Measurements from ENCODE around the gene PADI3.

The PADI3 gene

GRCh38 chr1:17289721-17290120 lies 40.8 kb downstream of the PADI3 start:
- Mint-ChIP-seq H3K9me3 (no peaks in the 10 kb centered on the region), H3K36me3 (no peaks in the 10 kb centered on the region), H3K4me1 (no peaks in the 10 kb centered on the region), H3K4me3 (no peak overlapping the region), H3K27ac (no peak overlapping the region), H3K27me3 (peaks cover 7% of the 10 kb centered on the region)

DNA sequence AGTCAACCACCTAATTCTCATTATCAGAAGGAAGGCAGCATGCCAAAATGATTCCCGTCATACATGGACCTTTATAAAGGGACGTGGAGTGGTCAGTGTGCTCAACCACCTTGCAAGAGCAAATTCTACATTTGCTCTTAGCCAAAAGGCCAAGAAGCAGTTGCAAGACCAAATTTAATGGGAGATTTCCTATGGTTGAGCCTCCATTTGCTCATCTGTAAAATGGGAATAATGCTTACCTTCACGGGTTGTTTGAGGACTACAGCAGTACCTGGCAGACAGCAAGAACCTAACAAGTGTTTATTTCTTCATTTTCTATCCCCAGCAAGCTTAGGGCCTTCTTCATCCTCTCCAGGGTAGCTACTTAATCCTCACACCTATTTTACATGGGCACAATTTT lies 41.7 kb downstream of the PADI3 start:
- Mint-ChIP-seq H3K36me3 (no peaks in the 10 kb centered on the region), H3K9me3 (no peaks in the 10 kb centered on the region), H3K27me3 (peaks cover 7% of the 10 kb centered on the region), H3K4me3 (no peak overlapping the region), H3K4me1 (no peaks in the 10 kb centered on the region), H3K27ac (no peak overlapping the region)

DNA sequence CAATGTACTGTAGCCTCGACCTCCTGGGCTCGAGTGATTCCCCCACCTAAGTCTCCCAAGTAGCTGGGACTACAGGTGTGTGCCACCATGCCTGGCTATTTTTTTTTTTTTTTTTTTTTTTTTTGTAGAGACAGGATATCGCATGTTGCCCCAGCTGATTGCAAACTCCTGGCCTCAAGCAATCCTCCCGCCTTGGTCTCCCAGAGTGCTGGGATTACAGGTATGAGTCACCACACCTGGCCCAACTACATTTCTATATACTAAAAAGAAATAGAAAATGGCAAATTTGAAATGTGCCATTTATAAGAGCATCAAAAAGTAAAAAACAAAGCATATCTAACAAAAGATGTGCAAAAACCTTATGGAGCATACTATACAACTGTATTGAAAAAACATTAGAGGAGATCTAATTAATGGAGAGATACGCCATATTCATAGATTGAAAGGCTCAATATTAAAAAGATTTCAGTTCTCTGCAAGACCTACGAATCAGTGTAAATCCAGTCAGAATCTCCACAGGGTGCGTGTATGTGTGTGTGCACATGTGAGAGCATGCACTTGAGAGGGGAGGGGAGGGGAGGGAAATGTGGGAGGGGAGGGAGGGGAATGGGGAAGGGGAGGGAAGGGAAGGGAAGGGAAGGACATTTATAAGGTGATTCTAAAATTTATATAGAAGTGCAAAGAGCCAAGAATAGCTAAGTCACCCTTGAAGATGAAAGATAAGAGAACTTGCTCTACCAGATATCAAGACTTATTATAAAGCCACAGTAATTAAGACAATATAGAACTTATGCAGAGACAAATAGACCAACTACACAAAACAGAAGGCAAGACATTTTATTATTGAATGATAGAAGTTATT lies 43.6 kb downstream of the PADI3 start:
- Mint-ChIP-seq H3K4me3 (no peak overlapping the region), H3K9me3 (no peaks in the 10 kb centered on the region), H3K4me1 (no peaks in the 10 kb centered on the region), H3K36me3 (no peaks in the 10 kb centered on the region), H3K27me3 (peaks cover 7% of the 10 kb centered on the region), H3K27ac (no peak overlapping the region)

DNA sequence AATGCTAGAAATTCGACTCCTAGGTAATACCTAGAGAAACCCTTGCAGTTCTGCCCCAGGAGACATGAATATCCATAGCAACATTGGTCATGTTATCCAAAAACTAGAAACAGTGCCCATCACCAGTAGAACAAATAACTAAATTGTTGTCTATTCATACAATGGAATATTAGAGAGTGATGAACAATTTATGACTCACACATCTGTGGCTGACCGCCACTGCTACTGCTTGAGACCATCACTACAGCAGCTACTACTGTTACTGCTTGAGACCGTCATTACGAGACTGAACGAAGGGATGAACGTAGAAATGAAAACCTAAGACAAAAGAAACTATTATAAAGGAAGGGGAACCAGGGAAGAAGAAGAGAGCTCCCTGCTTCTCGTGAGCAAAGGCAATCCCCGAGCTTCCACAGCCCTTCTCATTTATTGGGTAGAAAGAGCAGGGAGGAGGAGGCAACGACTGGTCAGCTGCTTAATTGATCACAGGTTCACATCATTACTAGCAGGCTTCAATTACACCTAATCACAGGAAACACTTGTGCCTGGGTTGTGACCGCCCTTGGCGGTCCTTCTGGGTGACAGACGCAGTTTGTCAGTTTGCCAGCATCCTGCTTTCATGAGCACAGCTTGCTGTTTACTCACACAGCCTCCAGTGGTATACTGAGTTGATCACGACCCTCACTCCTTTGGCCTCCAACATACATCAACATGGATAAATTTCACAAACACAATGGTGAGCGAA lies 45.0 kb downstream of the PADI3 start:
- Mint-ChIP-seq H3K36me3 (no peaks in the 10 kb centered on the region), H3K9me3 (no peaks in the 10 kb centered on the region), H3K27me3 (peaks cover 9% of the 10 kb centered on the region), H3K4me1 (no peaks in the 10 kb centered on the region), H3K27ac (no peak overlapping the region), H3K4me3 (no peak overlapping the region)

- H3K36me3 Mint-ChIP-seq: no peaks in the 10 kb centered on the region
- H3K4me1 Mint-ChIP-seq: no peaks in the 10 kb centered on the region
These were observed 46.4 kb downstream of the PADI3 start for GRCh38 chr1:17295292-17295691.

GRCh38 chr1:17296086-17296485 lies 47.2 kb downstream of the PADI3 start:
- Mint-ChIP-seq H3K27me3 (peaks cover 8% of the 10 kb centered on the region), H3K4me3 (no peak overlapping the region), H3K9me3 (no peaks in the 10 kb centered on the region), H3K4me1 (no peaks in the 10 kb centered on the region), H3K27ac (no peak overlapping the region), H3K36me3 (no peaks in the 10 kb centered on the region)

More at GRCh38 chr1:17295292-17295691, 46.4 kb downstream of the PADI3 start:
- Mint-ChIP-seq H3K4me3 (no peak overlapping the region), H3K27me3 (peaks cover 10% of the 10 kb centered on the region), H3K9me3 (no peaks in the 10 kb centered on the region), H3K27ac (no peak overlapping the region)

DNA sequence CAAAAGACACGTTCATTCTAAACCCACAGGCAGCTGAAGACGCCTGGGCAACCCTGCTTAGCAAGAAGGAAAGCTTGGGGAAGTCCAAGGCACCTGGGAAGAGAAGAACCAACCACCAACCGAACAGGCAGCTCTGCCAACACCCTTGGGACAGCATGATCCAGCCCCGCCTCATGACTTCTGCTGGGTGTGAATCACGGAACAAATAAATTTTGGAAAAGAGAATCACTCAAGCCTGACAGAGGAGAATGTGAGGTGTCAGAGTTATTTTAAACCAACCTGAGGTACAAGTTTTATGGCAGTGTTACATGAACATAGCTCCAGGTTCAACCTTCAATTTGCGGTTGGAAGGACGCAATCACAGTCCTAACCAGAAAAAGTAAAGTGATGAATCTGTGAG lies 49.1 kb downstream of the PADI3 start:
- H3K36me3 Mint-ChIP-seq: peaks cover 3% of the 10 kb centered on the region
- H3K4me1 Mint-ChIP-seq: no peaks in the 10 kb centered on the region
- no peak overlapping the region for H3K27ac Mint-ChIP-seq
- H3K9me3 Mint-ChIP-seq: peaks cover 8% of the 10 kb centered on the region
- peaks cover 9% of the 10 kb centered on the region for H3K27me3 Mint-ChIP-seq
- no peak overlapping the region for H3K4me3 Mint-ChIP-seq

GRCh38 chr1:17301767-17302166 lies 52.9 kb downstream of the PADI3 start:
- no peak overlapping the region for H3K27ac Mint-ChIP-seq
- peaks cover 3% of the 10 kb centered on the region for H3K36me3 Mint-ChIP-seq
- H3K4me3 Mint-ChIP-seq: no peak overlapping the region
- H3K27me3 Mint-ChIP-seq: peaks cover 5% of the 10 kb centered on the region
- peaks cover 9% of the 10 kb centered on the region for H3K9me3 Mint-ChIP-seq
- H3K4me1 Mint-ChIP-seq: no peaks in the 10 kb centered on the region

DNA sequence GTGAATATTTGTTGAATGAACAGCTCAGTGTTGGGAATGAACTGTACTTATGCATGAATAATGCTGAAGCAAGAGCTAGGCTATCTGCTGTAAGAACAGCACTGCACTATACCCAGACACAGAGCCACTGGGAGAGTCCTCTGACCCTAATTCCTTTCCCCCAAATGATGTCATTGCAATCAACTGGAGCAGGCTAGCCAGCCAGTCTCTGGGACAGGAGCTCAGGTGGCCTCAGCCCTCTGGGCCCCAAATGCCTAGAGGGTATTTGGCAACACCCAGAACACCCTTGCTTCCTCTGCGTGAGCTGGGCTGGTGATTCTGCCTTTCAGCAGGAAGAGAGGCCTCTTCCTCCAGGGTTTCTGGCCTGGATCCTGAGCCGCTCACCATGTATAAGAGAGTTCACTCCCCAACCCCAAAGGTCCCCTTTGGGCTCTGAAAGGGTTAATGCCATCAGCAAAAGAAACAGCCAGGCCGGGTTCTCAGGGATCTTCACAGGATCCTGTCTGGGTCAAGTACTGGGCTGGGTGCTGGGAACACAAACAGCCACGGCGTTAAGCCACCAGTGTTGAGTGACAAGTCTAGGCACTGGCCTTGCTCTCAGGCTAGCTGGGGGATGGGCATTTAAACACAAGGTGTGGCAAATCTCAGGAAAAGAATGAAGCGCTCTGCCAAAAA lies 55.4 kb downstream of the PADI3 start:
- H3K27me3 Mint-ChIP-seq: peaks cover 2% of the 10 kb centered on the region
- no peaks in the 10 kb centered on the region for H3K4me1 Mint-ChIP-seq
- H3K9me3 Mint-ChIP-seq: peaks cover 9% of the 10 kb centered on the region
- H3K27ac Mint-ChIP-seq: no peak overlapping the region
- peaks cover 3% of the 10 kb centered on the region for H3K36me3 Mint-ChIP-seq
- no peak overlapping the region for H3K4me3 Mint-ChIP-seq

DNA sequence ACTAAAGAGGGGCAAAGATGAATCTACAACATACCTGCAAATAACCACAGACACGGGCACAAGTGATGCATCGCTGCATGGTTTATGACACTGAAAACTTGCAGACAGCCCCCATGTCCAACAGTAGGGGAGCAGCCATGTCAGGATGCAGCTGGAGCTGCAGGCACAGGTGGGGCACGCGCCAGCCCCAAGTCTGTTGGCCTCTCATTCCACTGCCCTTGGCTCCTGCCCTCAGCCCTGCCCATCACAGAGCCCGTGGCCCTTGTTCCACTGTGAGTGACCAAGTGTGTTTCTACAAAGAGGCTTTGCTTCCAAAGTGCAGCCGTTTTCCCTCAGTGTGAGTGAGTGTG lies 55.9 kb downstream of the PADI3 start:
- Mint-ChIP-seq H3K27ac (no peak overlapping the region), H3K4me3 (no peak overlapping the region), H3K4me1 (no peaks in the 10 kb centered on the region), H3K9me3 (peaks cover 9% of the 10 kb centered on the region), H3K27me3 (peaks cover 5% of the 10 kb centered on the region), H3K36me3 (peaks cover 3% of the 10 kb centered on the region)

GRCh38 chr1:17305576-17306095 lies 56.7 kb downstream of the PADI3 start:
- H3K27me3 Mint-ChIP-seq: peaks cover 9% of the 10 kb centered on the region
- H3K4me3 Mint-ChIP-seq: no peak overlapping the region
- no peaks in the 10 kb centered on the region for H3K4me1 Mint-ChIP-seq
- peaks cover 3% of the 10 kb centered on the region for H3K36me3 Mint-ChIP-seq
- no peak overlapping the region for H3K27ac Mint-ChIP-seq
- H3K9me3 Mint-ChIP-seq: peaks cover 9% of the 10 kb centered on the region

- Mint-ChIP-seq H3K27ac (no peak overlapping the region), H3K27me3 (peaks cover 9% of the 10 kb centered on the region), H3K4me1 (no peaks in the 10 kb centered on the region), H3K36me3 (peaks cover 3% of the 10 kb centered on the region), H3K4me3 (no peak overlapping the region), H3K9me3 (peaks cover 9% of the 10 kb centered on the region)
These were observed 57.5 kb downstream of the PADI3 start for GRCh38 chr1:17306407-17306806.

GRCh38 chr1:17306921-17307320 lies 58.0 kb downstream of the PADI3 start:
- peaks cover 2% of the 10 kb centered on the region for H3K4me1 Mint-ChIP-seq
- H3K4me3 Mint-ChIP-seq: no peak overlapping the region
- peaks cover 9% of the 10 kb centered on the region for H3K27me3 Mint-ChIP-seq
- H3K27ac Mint-ChIP-seq: no peak overlapping the region
- peaks cover 8% of the 10 kb centered on the region for H3K9me3 Mint-ChIP-seq
- H3K36me3 Mint-ChIP-seq: peaks cover 3% of the 10 kb centered on the region

DNA sequence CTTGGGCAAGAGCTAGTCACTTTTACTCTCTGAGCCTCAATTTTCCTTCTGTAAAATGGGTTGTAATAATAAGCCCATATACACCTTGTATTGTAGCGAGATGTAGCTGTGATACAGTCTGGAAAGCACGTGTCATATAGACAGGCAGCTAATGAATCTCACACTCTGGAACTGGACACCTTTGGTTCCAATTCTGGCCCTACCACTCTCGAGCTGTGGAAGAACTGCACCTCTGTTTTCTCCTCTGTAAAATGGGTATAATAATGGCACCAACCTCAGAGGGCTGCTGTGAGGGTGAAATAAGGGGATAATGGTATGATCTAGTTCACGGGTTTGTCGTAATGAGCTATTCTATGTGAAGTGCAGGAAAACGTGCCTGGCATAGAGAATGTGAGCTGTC lies 58.4 kb downstream of the PADI3 start:
- Mint-ChIP-seq H3K9me3 (peaks cover 5% of the 10 kb centered on the region), H3K4me3 (no peak overlapping the region), H3K27ac (no peak overlapping the region), H3K36me3 (peaks cover 1% of the 10 kb centered on the region), H3K4me1 (peaks cover 6% of the 10 kb centered on the region), H3K27me3 (peaks cover 9% of the 10 kb centered on the region)

DNA sequence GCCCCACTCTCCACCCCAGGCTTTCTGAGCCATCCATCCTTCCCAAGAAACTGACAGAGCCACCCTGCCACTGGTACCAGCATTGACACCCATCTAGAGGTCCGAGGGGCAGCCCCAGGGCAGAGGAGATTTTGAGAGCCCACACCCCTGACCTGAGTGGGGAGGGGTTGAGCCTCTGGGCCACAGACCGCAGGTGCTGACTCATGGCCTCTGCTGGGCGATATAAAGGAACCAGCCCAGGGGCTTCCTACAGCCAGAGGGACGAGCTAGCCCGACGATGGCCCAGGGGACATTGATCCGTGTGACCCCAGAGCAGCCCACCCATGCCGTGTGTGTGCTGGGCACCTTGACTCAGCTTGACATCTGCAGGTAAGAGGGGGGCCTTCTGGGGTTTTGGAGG lies 59.0 kb downstream of the PADI3 start, which contains the start of gene PADI4:
PADI4 (plus strand) TSS at position 252 of the 400 bp plus-strand sequence; CDS start at position 278, 26 bp downstream.
- Mint-ChIP-seq H3K4me1 (peaks cover 11% of the 10 kb centered on the region), H3K36me3 (peaks cover under 1% of the 10 kb centered on the region), H3K27me3 (peaks cover 9% of the 10 kb centered on the region), H3K4me3 (no peak within 1 kb of the TSS), H3K27ac (no peak within 1 kb of the TSS), H3K9me3 (peaks cover 2% of the 10 kb centered on the region)

All from activated naive CD4-positive, alpha-beta T cell treated with anti-CD3 and anti-CD28 coated beads, Interleukin-2, amount 50 U/mL, for 24 hours (primary cell).